Gastrocnemius medialis (tissue), 4 donors: Measurements from ENCODE around the gene NADSYN1.

ENCODE experiments used
- POLR2A ChIP-seq, 2 donors: fragments of 450-650 bp; IDR thresholded peaks; one replicate each; pipeline ENCODE4 v1.6.1; 2017; ENCODE audit warnings: antibody characterized with exemption in 2 of 2, mild to moderate bottlenecking in 2 of 2, moderate library complexity in 2 of 2
- TF ChIP-seq, protein P1 (sequence below), 5 experiments: fragments of 450-650 bp in 3 of 5; fragments of 200-600 bp in 2 of 5; sonication (generic) in 2 of 5; IDR thresholded peaks in 4 of 5; conservative IDR thresholded peaks in 1 of 5; 1 replicate in 4 of 5; 2 replicates in 1 of 5; pipeline ENCODE4 v1.5.1; 2016 to 2019; ENCODE audit warnings: antibody characterized with exemption in 5 of 5, mild to moderate bottlenecking in 3 of 5, moderate library complexity in 3 of 5

GRCh38 chr11:71501071-71501985, 48.3 kb downstream of the NADSYN1 start:
- TF ChIP-seq, protein P1, sequence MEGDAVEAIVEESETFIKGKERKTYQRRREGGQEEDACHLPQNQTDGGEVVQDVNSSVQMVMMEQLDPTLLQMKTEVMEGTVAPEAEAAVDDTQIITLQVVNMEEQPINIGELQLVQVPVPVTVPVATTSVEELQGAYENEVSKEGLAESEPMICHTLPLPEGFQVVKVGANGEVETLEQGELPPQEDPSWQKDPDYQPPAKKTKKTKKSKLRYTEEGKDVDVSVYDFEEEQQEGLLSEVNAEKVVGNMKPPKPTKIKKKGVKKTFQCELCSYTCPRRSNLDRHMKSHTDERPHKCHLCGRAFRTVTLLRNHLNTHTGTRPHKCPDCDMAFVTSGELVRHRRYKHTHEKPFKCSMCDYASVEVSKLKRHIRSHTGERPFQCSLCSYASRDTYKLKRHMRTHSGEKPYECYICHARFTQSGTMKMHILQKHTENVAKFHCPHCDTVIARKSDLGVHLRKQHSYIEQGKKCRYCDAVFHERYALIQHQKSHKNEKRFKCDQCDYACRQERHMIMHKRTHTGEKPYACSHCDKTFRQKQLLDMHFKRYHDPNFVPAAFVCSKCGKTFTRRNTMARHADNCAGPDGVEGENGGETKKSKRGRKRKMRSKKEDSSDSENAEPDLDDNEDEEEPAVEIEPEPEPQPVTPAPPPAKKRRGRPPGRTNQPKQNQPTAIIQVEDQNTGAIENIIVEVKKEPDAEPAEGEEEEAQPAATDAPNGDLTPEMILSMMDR (IDR thresholded peaks at IDR 0.05 in 4 of 5, conservative IDR thresholded peaks at IDR 0.05 in 1 of 5): no peak
- TF ChIP-seq POLR2A (IDR thresholded peaks at IDR 0.05): no peak
